ENCODE measurements around the gene RPL13.

The RPL13 gene

GRCh38 chr16:89584768-89585549 is 24.5 kb downstream of the RPL13 start:
- ATAC-seq = no peak
- no peak for TF ChIP-seq ESRRG (CRISPR knock-in tag; IDR thresholded peaks at IDR 0.05)
- no peak for TF ChIP-seq CREB5 (CRISPR knock-in tag; IDR thresholded peaks at IDR 0.05; ENCODE audit: low read depth)
- no peak for TF ChIP-seq CSRNP3 (CRISPR knock-in tag; IDR thresholded peaks at IDR 0.05)

- no peak for TF ChIP-seq CSRNP3 (CRISPR knock-in tag; IDR thresholded peaks at IDR 0.05)
- no peak for TF ChIP-seq ESRRG (CRISPR knock-in tag; IDR thresholded peaks at IDR 0.05)
- TF ChIP-seq PATZ1 (CRISPR knock-in tag; IDR thresholded peaks at IDR 0.05; ENCODE audit: borderline replicate concordance) = no peak
- TF ChIP-seq ZNF565 (CRISPR knock-in tag; conservative IDR thresholded peaks at IDR 0.05; ENCODE audit: low read depth) = no peak
- no peak for TF ChIP-seq ISL1 (CRISPR knock-in tag; IDR thresholded peaks at IDR 0.05)
- no peak for TF ChIP-seq ZNF70 (CRISPR knock-in tag; IDR thresholded peaks at IDR 0.05)
- TF ChIP-seq BACH2 (CRISPR knock-in tag; IDR thresholded peaks at IDR 0.05; ENCODE audit: borderline replicate concordance) = no peak
- no peak for TF ChIP-seq POU6F1 (CRISPR knock-in tag; IDR thresholded peaks at IDR 0.05; ENCODE audit: borderline replicate concordance, low read depth)
- no peak for TF ChIP-seq ZFP30 (CRISPR knock-in tag; IDR thresholded peaks at IDR 0.05)
- no peak for TF ChIP-seq ZFP3 (CRISPR knock-in tag; IDR thresholded peaks at IDR 0.05)
- TF ChIP-seq TSHZ2 (CRISPR knock-in tag; IDR thresholded peaks at IDR 0.05) = no peak
- TF ChIP-seq ZNF8 (CRISPR knock-in tag; IDR thresholded peaks at IDR 0.05) = no peak
- TF ChIP-seq PPARA (CRISPR knock-in tag; IDR thresholded peaks at IDR 0.05; ENCODE audit: borderline replicate concordance) = no peak
- no peak for TF ChIP-seq CSDC2 (CRISPR knock-in tag; IDR thresholded peaks at IDR 0.05)
- no peak for TF ChIP-seq OSR1 (CRISPR knock-in tag; IDR thresholded peaks at IDR 0.05)
- TF ChIP-seq ARNTL (CRISPR knock-in tag; IDR thresholded peaks at IDR 0.05; ENCODE audit: borderline replicate concordance, low read depth) = no peak
- TF ChIP-seq SNAI2 (CRISPR knock-in tag; IDR thresholded peaks at IDR 0.05) = no peak
- no peak for ATAC-seq
These were observed 25.7 kb downstream of the RPL13 start for GRCh38 chr16:89586218-89586617.

GRCh38 chr16:89586853-89587252 is 26.4 kb downstream of the RPL13 start:
- no peak for ATAC-seq
- TF ChIP-seq ZNF8 (CRISPR knock-in tag; IDR thresholded peaks at IDR 0.05) = no peak
- TF ChIP-seq ISL1 (CRISPR knock-in tag; IDR thresholded peaks at IDR 0.05) = no peak
- no peak for TF ChIP-seq POU6F1 (CRISPR knock-in tag; IDR thresholded peaks at IDR 0.05; ENCODE audit: borderline replicate concordance, low read depth)
- TF ChIP-seq PPARA (CRISPR knock-in tag; IDR thresholded peaks at IDR 0.05; ENCODE audit: borderline replicate concordance) = no peak
- no peak for TF ChIP-seq CSRNP3 (CRISPR knock-in tag; IDR thresholded peaks at IDR 0.05)
- no peak for TF ChIP-seq ESRRG (CRISPR knock-in tag; IDR thresholded peaks at IDR 0.05)
- no peak for TF ChIP-seq SNAI2 (CRISPR knock-in tag; IDR thresholded peaks at IDR 0.05)
- no peak for TF ChIP-seq BACH2 (CRISPR knock-in tag; IDR thresholded peaks at IDR 0.05; ENCODE audit: borderline replicate concordance)
- TF ChIP-seq TOX (CRISPR knock-in tag; IDR thresholded peaks at IDR 0.05; ENCODE audit: borderline replicate concordance) = no peak

All from SK-N-SH treated with all-trans-retinoic acid at 6 μM for 48 hours (cell line).